Measurements from ENCODE around the gene KIFBP. TPM values are rescaled to one million over a fixed set of nuclear protein-coding genes. Genes with fewer than 3 reads are reported as not detected.

The KIFBP gene
- total and polyA plus RNA-seq, 2 of the 13 experiments (the other 11 are each of a cell fraction or from before 2014, with no cell fraction given): 13.0 to 21.9 TPM

DNA sequence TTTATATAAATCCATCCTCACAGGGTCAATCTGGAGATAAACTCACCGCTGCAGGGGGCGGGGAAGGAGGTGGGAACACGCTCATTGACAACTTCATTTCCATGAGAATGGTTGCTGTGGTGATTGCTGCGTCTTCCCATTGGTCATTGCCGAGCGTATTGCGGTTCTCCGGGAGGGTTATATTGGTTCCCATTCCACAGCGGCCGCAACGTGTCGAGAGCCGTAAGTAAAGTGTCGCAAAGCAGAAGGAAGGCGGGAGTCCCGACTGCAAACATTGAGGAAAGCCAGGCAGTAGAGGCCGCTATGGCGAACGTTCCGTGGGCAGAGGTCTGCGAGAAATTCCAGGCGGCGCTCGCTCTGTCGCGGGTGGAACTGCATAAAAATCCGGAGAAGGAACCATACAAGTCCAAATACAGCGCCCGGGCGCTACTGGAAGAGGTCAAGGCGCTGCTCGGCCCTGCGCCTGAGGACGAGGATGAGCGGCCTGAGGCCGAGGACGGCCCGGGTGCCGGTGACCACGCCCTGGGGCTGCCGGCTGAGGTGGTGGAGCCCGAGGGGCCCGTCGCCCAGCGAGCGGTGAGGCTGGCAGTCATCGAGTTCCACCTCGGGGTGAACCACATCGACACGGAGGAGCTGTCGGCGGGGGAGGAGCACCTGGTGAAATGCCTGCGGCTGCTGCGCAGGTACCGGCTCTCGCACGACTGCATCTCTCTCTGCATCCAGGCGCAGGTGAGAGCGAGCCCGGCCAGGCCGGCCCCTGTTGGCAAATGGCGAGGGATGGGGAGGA lies at the start of gene KIFBP (continued):
- TF ChIP-seq, protein P1, sequence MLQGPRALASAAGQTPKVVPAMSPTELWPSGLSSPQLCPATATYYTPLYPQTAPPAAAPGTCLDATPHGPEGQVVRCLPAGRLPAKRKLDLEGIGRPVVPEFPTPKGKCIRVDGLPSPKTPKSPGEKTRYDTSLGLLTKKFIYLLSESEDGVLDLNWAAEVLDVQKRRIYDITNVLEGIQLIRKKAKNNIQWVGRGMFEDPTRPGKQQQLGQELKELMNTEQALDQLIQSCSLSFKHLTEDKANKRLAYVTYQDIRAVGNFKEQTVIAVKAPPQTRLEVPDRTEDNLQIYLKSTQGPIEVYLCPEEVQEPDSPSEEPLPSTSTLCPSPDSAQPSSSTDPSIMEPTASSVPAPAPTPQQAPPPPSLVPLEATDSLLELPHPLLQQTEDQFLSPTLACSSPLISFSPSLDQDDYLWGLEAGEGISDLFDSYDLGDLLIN (CRISPR knock-in tag; IDR thresholded peaks at IDR 0.05; ENCODE audit: borderline replicate concordance): no peak
- TF ChIP-seq ISX (CRISPR knock-in tag; conservative IDR thresholded peaks at IDR 0.05) (no peak), ZNF121 (CRISPR knock-in tag; IDR thresholded peaks at IDR 0.05) (no peak; the same call in 1 of the 2 replicates), MEIS1 (CRISPR knock-in tag; IDR thresholded peaks at IDR 0.05; ENCODE audit: borderline replicate concordance) (peak; percentile 51; the same call in 1 of the 2 replicates), BORCS8-MEF2B (CRISPR knock-in tag; IDR thresholded peaks at IDR 0.05) (peak; percentile 71), TBL1XR1 (IDR thresholded peaks at IDR 0.05; ENCODE audit: borderline replicate concordance, low read length, partially characterized antibody) (no peak), WIZ (CRISPR knock-in tag; IDR thresholded peaks at IDR 0.05) (no peak), ZNF839 (CRISPR knock-in tag; IDR thresholded peaks at IDR 0.05; ENCODE audit: borderline replicate concordance) (peak; percentile 76; the same call in 1 of the 2 replicates), PHB2 (IDR thresholded peaks at IDR 0.05; ENCODE audit: partially characterized antibody) (no peak), TOPORS (CRISPR knock-in tag; IDR thresholded peaks at IDR 0.05) (no peak; the same call in 1 of the 2 replicates), ZNF550 (CRISPR knock-in tag; IDR thresholded peaks at IDR 0.05; ENCODE audit: borderline replicate concordance) (no peak), ZNF317 (CRISPR knock-in tag; IDR thresholded peaks at IDR 0.05) (peak; percentile 64; the same call in 1 of the 2 replicates), HNRNPK (IDR thresholded peaks at IDR 0.05; ENCODE audit: low read depth, low read length, poor library complexity, severe bottlenecking) (no peak)
- TF ChIP-seq, protein P2, sequence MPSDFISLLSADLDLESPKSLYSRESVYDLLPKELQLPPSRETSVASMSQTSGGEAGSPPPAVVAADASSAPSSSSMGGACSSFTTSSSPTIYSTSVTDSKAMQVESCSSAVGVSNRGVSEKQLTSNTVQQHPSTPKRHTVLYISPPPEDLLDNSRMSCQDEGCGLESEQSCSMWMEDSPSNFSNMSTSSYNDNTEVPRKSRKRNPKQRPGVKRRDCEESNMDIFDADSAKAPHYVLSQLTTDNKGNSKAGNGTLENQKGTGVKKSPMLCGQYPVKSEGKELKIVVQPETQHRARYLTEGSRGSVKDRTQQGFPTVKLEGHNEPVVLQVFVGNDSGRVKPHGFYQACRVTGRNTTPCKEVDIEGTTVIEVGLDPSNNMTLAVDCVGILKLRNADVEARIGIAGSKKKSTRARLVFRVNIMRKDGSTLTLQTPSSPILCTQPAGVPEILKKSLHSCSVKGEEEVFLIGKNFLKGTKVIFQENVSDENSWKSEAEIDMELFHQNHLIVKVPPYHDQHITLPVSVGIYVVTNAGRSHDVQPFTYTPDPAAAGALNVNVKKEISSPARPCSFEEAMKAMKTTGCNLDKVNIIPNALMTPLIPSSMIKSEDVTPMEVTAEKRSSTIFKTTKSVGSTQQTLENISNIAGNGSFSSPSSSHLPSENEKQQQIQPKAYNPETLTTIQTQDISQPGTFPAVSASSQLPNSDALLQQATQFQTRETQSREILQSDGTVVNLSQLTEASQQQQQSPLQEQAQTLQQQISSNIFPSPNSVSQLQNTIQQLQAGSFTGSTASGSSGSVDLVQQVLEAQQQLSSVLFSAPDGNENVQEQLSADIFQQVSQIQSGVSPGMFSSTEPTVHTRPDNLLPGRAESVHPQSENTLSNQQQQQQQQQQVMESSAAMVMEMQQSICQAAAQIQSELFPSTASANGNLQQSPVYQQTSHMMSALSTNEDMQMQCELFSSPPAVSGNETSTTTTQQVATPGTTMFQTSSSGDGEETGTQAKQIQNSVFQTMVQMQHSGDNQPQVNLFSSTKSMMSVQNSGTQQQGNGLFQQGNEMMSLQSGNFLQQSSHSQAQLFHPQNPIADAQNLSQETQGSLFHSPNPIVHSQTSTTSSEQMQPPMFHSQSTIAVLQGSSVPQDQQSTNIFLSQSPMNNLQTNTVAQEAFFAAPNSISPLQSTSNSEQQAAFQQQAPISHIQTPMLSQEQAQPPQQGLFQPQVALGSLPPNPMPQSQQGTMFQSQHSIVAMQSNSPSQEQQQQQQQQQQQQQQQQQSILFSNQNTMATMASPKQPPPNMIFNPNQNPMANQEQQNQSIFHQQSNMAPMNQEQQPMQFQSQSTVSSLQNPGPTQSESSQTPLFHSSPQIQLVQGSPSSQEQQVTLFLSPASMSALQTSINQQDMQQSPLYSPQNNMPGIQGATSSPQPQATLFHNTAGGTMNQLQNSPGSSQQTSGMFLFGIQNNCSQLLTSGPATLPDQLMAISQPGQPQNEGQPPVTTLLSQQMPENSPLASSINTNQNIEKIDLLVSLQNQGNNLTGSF (CRISPR knock-in tag; IDR thresholded peaks at IDR 0.05): no peak
- TF ChIP-seq, protein P3, sequence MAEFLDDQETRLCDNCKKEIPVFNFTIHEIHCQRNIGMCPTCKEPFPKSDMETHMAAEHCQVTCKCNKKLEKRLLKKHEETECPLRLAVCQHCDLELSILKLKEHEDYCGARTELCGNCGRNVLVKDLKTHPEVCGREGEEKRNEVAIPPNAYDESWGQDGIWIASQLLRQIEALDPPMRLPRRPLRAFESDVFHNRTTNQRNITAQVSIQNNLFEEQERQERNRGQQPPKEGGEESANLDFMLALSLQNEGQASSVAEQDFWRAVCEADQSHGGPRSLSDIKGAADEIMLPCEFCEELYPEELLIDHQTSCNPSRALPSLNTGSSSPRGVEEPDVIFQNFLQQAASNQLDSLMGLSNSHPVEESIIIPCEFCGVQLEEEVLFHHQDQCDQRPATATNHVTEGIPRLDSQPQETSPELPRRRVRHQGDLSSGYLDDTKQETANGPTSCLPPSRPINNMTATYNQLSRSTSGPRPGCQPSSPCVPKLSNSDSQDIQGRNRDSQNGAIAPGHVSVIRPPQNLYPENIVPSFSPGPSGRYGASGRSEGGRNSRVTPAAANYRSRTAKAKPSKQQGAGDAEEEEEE (CRISPR knock-in tag; IDR thresholded peaks at IDR 0.05; ENCODE audit: borderline replicate concordance): no peak
- TF ChIP-seq, protein P4, sequence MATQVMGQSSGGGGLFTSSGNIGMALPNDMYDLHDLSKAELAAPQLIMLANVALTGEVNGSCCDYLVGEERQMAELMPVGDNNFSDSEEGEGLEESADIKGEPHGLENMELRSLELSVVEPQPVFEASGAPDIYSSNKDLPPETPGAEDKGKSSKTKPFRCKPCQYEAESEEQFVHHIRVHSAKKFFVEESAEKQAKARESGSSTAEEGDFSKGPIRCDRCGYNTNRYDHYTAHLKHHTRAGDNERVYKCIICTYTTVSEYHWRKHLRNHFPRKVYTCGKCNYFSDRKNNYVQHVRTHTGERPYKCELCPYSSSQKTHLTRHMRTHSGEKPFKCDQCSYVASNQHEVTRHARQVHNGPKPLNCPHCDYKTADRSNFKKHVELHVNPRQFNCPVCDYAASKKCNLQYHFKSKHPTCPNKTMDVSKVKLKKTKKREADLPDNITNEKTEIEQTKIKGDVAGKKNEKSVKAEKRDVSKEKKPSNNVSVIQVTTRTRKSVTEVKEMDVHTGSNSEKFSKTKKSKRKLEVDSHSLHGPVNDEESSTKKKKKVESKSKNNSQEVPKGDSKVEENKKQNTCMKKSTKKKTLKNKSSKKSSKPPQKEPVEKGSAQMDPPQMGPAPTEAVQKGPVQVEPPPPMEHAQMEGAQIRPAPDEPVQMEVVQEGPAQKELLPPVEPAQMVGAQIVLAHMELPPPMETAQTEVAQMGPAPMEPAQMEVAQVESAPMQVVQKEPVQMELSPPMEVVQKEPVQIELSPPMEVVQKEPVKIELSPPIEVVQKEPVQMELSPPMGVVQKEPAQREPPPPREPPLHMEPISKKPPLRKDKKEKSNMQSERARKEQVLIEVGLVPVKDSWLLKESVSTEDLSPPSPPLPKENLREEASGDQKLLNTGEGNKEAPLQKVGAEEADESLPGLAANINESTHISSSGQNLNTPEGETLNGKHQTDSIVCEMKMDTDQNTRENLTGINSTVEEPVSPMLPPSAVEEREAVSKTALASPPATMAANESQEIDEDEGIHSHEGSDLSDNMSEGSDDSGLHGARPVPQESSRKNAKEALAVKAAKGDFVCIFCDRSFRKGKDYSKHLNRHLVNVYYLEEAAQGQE (IDR thresholded peaks at IDR 0.05; ENCODE audit: borderline replicate concordance in 1 of 2, low read depth in 1 of 2, low read length in 2 of 2): no peak; a peak in 1 of 4 replicates
